Adrenal gland (tissue), 5 donors: ENCODE measurements around the gene MTHFD1L.
"Not testable (repeated sequence)": the region's sequence is repeated elsewhere in the genome, so short reads cannot be mapped to it uniquely, and the experiment has no call there.

Source experiments
- POLR2A ChIP-seq, 2 donors: fragments of 450-650 bp; IDR thresholded peaks; one replicate each; pipeline ENCODE4 v1.6.1; 2017; ENCODE audit warnings: antibody characterized with exemption in 2 of 2, mild to moderate bottlenecking in 2 of 2, moderate library complexity in 1 of 2
- TF ChIP-seq, protein P1 (sequence below), 6 experiments: fragments of 450-650 bp in 4 of 6; fragments of 200-600 bp in 2 of 6; sonication (generic) in 1 of 6; IDR thresholded peaks; 1 replicate in 5 of 6; 2 replicates in 1 of 6; pipeline versions ENCODE4 v1.5.1 to v1.8.0; 2016 to 2021; ENCODE audit warnings: antibody characterized with exemption in 6 of 6, mild to moderate bottlenecking in 2 of 6, moderate library complexity in 1 of 6
- donor health status: DM: no; HTN: no; CAD: no.

- TF ChIP-seq, protein P1, sequence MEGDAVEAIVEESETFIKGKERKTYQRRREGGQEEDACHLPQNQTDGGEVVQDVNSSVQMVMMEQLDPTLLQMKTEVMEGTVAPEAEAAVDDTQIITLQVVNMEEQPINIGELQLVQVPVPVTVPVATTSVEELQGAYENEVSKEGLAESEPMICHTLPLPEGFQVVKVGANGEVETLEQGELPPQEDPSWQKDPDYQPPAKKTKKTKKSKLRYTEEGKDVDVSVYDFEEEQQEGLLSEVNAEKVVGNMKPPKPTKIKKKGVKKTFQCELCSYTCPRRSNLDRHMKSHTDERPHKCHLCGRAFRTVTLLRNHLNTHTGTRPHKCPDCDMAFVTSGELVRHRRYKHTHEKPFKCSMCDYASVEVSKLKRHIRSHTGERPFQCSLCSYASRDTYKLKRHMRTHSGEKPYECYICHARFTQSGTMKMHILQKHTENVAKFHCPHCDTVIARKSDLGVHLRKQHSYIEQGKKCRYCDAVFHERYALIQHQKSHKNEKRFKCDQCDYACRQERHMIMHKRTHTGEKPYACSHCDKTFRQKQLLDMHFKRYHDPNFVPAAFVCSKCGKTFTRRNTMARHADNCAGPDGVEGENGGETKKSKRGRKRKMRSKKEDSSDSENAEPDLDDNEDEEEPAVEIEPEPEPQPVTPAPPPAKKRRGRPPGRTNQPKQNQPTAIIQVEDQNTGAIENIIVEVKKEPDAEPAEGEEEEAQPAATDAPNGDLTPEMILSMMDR (IDR thresholded peaks at IDR 0.05): not testable (repeated sequence)
- not testable (repeated sequence) for TF ChIP-seq POLR2A (IDR thresholded peaks at IDR 0.05)
Measured at GRCh38 chr6:151127133-151127798, 261.8 kb downstream of the MTHFD1L start.
